Thyroid gland (tissue), 4 donors: ENCODE measurements around the gene METTL4.

Experiments used
- POLR2A ChIP-seq, 2 donors: fragments of 450-650 bp; IDR thresholded peaks; one replicate each; pipeline ENCODE4 v1.6.1; 2017; ENCODE audit warnings: antibody characterized with exemption in 2 of 2, mild to moderate bottlenecking in 2 of 2, moderate library complexity in 1 of 2
- TF ChIP-seq, protein P1 (sequence below), 6 experiments: fragments of 200-600 bp in 3 of 6; fragments of 450-650 bp in 3 of 6; sonication (generic) in 3 of 6; IDR thresholded peaks; one replicate each; pipeline ENCODE4 v1.5.1; 2016 to 2019; ENCODE audit warnings: antibody characterized with exemption in 6 of 6, mild to moderate bottlenecking in 2 of 6, inconsistent platforms in 1 of 6, moderate library complexity in 1 of 6

DNA sequence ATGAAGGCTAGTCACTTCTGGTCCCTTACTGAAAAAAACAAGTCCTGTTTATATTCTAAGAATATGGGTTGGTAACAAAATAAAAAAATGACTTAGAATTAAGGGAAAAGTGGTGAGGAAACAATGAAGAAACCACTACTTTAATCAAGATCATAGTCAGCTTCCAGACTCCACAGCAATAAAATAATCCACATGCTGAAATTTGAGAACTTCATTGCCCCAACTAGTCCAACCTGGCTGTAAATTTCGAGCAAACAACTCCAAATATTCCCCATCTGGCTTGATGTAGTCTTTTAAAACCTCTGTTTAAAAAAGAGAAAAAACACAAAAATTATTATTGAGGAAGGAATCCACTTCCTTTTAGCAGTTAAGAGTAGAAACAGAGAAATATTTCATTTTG lies 32.5 kb downstream of the METTL4 start:
- TF ChIP-seq POLR2A (IDR thresholded peaks at IDR 0.05) = no peak
- TF ChIP-seq, protein P1, sequence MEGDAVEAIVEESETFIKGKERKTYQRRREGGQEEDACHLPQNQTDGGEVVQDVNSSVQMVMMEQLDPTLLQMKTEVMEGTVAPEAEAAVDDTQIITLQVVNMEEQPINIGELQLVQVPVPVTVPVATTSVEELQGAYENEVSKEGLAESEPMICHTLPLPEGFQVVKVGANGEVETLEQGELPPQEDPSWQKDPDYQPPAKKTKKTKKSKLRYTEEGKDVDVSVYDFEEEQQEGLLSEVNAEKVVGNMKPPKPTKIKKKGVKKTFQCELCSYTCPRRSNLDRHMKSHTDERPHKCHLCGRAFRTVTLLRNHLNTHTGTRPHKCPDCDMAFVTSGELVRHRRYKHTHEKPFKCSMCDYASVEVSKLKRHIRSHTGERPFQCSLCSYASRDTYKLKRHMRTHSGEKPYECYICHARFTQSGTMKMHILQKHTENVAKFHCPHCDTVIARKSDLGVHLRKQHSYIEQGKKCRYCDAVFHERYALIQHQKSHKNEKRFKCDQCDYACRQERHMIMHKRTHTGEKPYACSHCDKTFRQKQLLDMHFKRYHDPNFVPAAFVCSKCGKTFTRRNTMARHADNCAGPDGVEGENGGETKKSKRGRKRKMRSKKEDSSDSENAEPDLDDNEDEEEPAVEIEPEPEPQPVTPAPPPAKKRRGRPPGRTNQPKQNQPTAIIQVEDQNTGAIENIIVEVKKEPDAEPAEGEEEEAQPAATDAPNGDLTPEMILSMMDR (IDR thresholded peaks at IDR 0.05) = no peak
